Posterior vena cava (tissue), 2 donors: ENCODE measurements around the gene LHX6. TPM values are rescaled to one million over a fixed set of nuclear protein-coding genes. Genes with fewer than 3 reads are reported as not detected.

Experiments used
- DNase-seq: peaks from one replicate; pipeline ENCODE4 v3.0.0-alpha.2; 2020; ENCODE audit warnings: low spot score
- intact Hi-C, 2 donors: fragments of 100-400 bp; cut with DNase I; formaldehyde crosslinking; loops; one replicate each; pipeline versions ENCODE4 v1.14.1 to v1.14.2; 2022 to 2023
- total RNA-seq, 2 donors: library from RNA; stranded (reverse); fragmentation: NEBNext Ultra II Directional; extraction: Animal tissue kit (Norgen Biotek cat#: 25700); gene quantifications; one replicate each; pipeline ENCODE4 v1.2.1, GENCODE V29; 2021
- donor health status: DM: yes; HTN: yes; CAD: no.
- donor health status: DM: yes; HTN: yes; CAD: no.

The LHX6 gene
- total RNA-seq, 2 donors from 2014 or later: 8.3 to 23.6 TPM

GRCh38 chr9:122244349-122244748 is 15.6 kb upstream of the LHX6 start:
- intact Hi-C loops: no loop called here
- DNase-seq: no peak

- no peak for DNase-seq
- intact Hi-C loops: no loop called here
Measured at GRCh38 chr9:122239722-122240121, 11.0 kb upstream of the LHX6 start.

- no peak for DNase-seq
- intact Hi-C loops: no loop called here
Measured at GRCh38 chr9:122236681-122237080, 7.9 kb upstream of the LHX6 start.

GRCh38 chr9:122234022-122234748 is 5.4 kb upstream of the LHX6 start:
- no peak for DNase-seq
- intact Hi-C loops: no loop called here

- intact Hi-C loops: no loop called here
- no peak for DNase-seq
Measured at GRCh38 chr9:122232796-122233306, 4.1 kb upstream of the LHX6 start.

GRCh38 chr9:122229485-122229837 is 704 bp upstream of the LHX6 start:
- no peak for DNase-seq
- intact Hi-C loops: no loop called here

- intact Hi-C loops: no loop called here
Measured at GRCh38 chr9:122228191-122228567, 578 bp downstream of the LHX6 start.

GRCh38 chr9:122227575-122227900 is 1.2 kb downstream of the LHX6 start:
- DNase-seq: no peak
- intact Hi-C loops: no loop called here

More at GRCh38 chr9:122228191-122228567, 578 bp downstream of the LHX6 start:
- no peak for DNase-seq

GRCh38 chr9:122226758-122227574 is 1.8 kb downstream of the LHX6 start:
- no peak for DNase-seq
- intact Hi-C loops: no loop called here

GRCh38 chr9:122226142-122226757 is 2.5 kb downstream of the LHX6 start:
- DNase-seq: no peak
- intact Hi-C loops: no loop called here

GRCh38 chr9:122225312-122226141 is 3.2 kb downstream of the LHX6 start:
- DNase-seq: no peak
- intact Hi-C loops: no loop called here

GRCh38 chr9:122223435-122223834 is 5.3 kb downstream of the LHX6 start:
- intact Hi-C loops: no loop called here
- DNase-seq: no peak

GRCh38 chr9:122222791-122223190 is 6.0 kb downstream of the LHX6 start:
- intact Hi-C loops: no loop called here

GRCh38 chr9:122221183-122221811 is 7.5 kb downstream of the LHX6 start:
- intact Hi-C loops: no loop called here
- DNase-seq: no peak

More at GRCh38 chr9:122222791-122223190, 6.0 kb downstream of the LHX6 start:
- DNase-seq: no peak

GRCh38 chr9:122220673-122221182 is 8.0 kb downstream of the LHX6 start:
- intact Hi-C loops: no loop called here
- DNase-seq: no peak

- intact Hi-C loops: no loop called here
- peak; percentile 79 for DNase-seq
Measured at GRCh38 chr9:122219856-122220672, 8.7 kb downstream of the LHX6 start.

- DNase-seq: peak; percentile 78
- intact Hi-C loops: loop anchor here in 1 of 2 donors (1.0 kb wide), 1 partner anchor 27 kb away; no protein-coding TSS in a partner anchor
Measured at GRCh38 chr9:122218935-122219855, 9.6 kb downstream of the LHX6 start.
